Caki2 (cell line): ENCODE measurements around the gene TVP23A. TPM values are rescaled to one million over a fixed set of nuclear protein-coding genes. Genes with fewer than 3 reads are reported as not detected.
"Not testable (repeated sequence)": the region's sequence is repeated elsewhere in the genome, so short reads cannot be mapped to it uniquely, and the experiment has no call there.

ENCODE experiments used
- DNase-seq: peaks from one replicate; pipeline ENCODE4 v3.0.0-alpha.2; 2015; ENCODE audit warnings: low read depth
- in situ Hi-C: cut with HindIII; loops from 2 replicates; pipeline ENCODE4 v1.10.0; 2016; ENCODE audit warnings: low sequenced_read_pairs, low pct_unique_long_range_greater_than_20kb, mixed read lengths
- total RNA-seq: library from RNA; depleted of rRNA; stranded (reverse); fragments of >200 nt; shearing (Covaris generic); gene quantifications from 2 replicates; pipeline ENCODE4 v1.2.3, GENCODE V29; 2014; ENCODE audit warnings: low replicate concordance

The TVP23A gene
- total RNA-seq, 1 experiment from 2014 or later: not detected

DNA sequence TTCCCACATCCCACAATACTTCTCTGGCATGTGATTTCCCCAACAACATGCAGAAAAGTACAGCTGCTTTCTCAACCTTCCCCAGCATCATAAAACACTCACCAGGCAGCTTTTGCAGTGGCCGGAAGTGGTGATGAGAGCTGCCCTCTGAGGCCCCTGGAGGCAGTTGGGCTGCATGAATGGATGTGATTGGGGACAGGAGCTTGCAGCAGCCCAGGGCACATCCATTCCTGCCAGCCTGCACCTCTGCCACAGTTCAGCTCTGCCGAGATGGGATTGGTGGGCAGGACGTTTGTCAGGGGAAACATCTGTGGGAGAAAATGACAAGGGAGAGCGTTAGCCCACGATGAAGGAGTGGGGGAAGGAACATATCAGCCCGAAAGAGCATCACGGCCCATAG, 55.1 kb downstream of the TVP23A start:
- DNase-seq: no peak
- in situ Hi-C loops: no loop called here

DNA sequence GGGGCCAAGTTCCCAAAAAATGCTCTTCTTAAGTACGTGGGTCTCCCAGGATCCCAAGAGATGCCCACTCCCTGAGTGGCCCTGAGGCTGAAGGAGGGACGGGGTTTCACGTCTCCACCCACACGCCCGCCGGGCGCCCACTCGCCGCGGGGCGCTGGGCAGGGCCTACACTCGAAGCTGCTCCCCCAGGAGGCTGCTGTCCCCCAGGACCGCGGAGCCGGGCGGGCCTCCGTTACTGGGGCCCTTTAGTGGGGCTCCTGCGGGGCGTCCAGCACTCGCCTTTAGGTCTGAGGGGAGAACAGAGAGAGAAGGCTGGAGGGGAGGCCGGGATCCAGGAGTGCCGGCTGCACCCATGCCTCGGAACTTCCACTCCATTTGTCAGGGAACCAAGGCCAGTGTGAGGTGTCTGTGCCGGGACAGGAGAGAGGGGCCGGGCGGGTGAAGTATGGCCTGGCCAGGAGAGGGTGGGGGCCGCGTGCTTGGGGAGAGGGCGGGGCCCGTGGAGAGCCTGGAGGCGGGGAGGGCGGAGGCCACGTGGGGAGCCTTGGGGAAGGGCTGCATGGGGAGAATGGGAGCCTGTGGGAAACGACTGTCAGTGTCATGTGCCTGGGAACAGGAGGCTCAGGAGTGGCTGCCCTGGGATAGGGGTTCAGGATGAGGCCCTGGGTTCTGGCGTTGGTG, 56.1 kb downstream of the TVP23A start:
- in situ Hi-C loops: no loop called here
- no peak for DNase-seq

DNA sequence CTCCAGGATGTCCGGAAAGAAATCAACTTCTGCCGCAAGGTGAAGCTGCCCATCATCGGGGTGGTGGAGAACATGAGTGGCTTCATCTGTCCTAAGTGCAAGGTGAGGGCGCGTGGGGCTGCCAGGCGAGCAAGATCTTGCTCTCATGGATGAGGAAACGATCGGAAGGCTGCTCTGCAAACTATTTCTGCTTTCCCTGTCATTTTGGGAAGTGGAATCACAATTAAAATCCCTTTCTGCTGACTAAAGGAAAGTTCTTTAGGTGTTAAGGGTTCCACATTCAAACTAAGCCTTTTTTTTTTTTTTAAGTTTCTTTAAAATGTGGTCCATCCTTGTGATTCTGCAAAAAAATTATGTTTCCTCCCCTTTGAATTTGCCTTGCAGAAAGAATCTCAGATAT, 57.2 kb downstream of the TVP23A start:
- in situ Hi-C loops: no loop called here
- no peak for DNase-seq

DNA sequence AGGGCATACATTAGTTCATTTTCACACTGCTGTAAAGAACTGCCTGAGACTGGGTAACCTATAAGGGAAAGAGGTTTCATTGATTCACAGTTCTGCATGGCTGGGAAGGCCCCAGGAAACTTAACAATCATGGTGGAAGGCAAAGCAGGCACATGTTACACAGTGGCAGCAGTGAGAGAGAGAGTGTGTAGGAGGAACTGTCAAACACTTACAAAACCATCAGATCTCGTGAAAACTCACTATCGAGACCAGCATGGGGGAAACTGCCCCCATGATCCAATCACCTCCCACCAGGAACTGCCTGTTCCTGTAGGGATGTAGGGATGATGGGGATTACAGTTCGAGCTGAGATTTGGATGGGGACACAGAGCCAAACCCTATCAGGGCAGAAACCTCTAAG, 57.7 kb downstream of the TVP23A start:
- no peak for DNase-seq
- in situ Hi-C loops: no loop called here

DNA sequence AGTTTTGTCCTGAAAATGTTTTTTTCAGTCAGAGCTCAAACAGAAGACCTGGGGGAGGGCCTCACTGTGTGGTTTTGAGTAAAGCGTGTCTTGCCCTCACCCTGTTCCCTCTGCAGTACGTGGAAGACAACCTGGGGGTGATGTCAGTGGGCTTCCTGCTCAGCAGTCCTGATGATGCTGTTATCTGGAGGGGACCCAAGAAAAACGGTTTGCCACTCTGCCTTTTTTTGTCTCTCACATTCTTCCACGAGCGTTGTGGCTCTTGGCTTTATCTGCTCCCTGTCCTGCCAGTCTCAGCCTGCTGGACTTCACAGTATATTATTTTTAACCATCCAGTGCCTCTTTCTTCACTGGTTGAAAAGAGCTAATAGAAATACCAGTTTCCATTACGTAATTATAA, 62.0 kb downstream of the TVP23A start:
- in situ Hi-C loops: no loop called here
- DNase-seq: no peak

DNA sequence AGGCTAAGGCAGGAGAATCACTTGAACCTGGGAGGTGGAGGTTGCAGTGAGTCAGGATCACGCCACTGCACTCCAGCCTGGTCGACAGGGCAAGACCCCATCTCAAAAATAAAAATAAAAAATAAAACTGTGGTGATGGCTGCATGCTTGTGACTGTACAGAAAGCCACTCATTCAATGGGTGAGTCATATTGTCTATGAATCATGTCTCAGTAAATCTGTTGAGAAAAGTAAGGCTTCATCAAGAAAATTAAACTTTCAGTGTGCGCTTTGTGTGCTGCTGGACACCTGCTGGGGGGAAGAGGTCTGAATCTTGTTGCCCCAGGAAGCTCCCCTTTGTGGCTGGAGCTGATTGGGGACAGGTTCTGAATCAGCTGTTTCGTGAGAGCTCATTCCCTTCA, 63.7 kb downstream of the TVP23A start:
- in situ Hi-C loops: no loop called here
- peak; percentile 55 for DNase-seq

DNA sequence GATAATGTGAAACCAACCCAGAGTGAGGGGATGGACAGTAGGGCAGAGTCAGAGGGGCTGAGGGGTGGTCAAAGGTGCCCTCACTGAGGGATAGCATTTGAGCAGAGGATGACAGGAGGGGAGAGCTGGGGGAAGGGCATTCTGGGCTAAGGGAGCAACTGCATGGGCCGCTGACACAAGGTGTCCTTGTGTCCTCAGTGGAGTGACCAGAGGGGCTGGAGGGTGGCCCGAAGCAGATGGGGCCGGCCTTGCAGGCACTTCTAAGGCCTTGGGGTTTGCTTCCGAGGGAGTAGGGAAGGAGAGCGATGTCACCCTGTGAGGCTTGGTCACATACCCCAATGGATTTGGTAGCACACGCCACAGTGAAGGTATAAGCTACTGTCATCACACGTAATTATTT, 64.9 kb downstream of the TVP23A start:
- no peak for DNase-seq
- in situ Hi-C loops: no loop called here

DNA sequence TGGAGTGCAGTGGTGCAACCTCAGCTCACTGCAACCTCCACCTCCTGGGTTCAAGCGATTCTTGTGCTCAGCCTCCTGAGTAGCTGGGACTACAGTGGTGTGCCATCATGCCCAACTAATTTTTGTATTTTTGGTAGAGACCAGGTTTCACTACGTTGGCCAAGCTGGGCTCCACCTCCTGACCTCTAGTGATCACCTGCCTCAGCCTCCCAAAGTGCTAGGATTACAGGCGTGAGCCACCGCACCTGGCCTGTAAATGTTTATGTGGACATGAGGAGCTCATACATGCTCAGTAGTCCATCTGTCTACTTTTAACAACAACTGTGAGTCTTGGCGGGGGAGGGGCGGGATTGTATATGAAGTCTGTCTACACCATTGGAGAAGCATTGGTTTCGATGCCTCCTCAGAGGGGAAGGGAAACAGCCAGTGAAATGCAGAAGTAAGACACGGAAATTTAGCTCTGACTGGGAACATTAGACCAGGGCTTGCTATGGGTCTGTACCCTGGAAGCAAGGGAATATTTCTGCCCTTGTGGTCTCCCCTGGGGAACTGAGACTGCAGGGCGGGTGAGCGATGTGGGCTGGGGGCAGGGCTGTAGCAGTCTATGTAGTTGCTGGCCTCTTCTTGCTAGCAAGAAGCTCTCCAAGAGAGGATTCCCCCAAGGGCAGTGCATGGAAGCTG, 65.6 kb downstream of the TVP23A start:
- in situ Hi-C loops: no loop called here

DNA sequence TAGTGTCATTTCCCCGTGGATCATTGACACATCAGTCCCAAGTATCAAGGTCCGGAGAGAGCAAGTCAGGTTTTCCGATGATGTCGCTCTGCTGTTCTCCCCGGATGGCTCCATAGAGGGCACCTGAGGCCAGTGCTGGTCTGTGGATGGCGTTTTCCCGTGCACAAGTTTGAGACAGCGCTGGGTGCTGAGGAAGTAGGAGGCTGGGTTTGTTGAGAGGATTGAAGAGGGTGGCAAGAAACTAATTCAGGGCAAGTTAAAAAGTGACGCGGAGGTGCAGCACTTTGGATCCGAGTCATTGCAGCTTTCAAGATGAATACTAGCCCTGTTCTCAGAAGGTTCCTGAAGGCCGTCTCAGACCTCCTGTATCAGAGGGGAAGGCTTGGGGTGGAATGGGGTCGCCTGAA, 67.3 kb downstream of the TVP23A start:
- DNase-seq: no peak
- in situ Hi-C loops: no loop called here

More for the DNA sequence above, 65.6 kb downstream of the TVP23A start:
- DNase-seq: no peak

DNA sequence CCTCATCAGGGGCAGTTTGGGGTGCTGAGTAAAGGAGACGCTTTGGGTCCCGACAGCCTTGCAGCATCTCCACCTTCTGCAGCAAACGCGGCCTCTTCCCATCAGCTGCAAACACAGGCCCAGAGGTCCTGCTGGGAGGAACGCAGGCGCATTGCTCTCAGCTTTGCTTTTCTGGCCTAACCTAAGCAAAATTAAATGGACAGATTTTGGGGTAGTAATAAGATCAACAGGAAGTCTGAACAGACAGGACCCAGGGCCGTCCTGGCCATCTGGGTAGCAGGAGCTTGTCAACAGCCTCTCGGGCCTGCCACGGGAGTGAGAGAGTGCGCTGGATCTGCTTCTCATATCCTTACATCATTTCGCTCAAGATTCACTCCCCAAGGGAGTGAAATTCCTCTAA, 67.8 kb downstream of the TVP23A start:
- no peak for DNase-seq
- in situ Hi-C loops: no loop called here

DNA sequence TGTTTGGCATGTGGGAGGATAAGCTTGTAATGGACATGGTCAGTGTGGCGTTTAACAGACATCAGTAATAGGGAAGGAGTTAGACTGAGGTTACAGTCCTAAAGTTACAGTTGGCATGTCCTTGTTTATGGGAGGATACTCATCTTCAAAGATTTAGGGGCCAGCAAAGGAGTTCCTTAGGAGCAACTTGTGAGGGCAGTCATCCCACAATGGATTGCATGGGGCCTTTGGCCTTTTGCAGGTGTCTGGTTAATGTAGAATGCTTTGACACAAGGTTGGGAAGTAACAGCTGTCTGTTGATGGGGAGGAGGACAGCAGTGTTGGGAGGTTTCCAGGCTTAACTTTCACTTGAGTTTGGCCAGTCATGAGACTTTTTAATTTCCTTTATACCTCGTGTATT, 72.8 kb downstream of the TVP23A start:
- no peak for DNase-seq
- in situ Hi-C loops: no loop called here

DNA sequence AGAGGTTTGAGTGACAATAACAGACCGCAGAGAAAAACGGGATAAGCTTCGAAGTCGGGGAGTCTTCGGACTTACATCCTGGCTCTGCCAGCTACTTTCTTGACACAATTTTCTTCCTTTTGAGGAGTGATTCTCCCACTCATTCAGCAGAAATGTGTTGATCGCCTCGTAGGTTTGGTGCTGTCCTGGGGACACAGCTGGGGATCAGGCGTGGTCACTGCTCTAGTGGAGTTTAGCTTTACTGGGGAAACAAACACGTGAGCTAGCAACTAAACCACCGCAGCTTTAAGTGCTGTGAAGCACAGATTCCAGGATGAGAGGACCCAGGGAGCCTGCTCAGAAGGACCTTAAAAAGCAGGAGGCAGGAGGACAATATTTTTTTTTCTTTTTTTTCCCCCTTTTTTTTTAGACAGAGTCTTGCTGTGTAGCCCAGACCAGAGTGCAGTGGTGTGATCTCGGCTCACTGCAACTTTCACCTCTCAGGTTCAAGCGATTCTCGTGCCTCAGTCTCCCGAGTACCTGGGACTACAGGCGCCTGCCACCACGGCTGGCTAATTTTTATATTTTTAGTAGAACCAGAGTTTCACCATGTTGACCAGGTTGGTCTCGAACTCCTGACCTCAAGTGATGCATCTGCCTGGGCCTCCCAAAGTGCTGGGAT, 74.1 kb downstream of the TVP23A start:
- no peak for DNase-seq
- in situ Hi-C loops: no loop called here

DNA sequence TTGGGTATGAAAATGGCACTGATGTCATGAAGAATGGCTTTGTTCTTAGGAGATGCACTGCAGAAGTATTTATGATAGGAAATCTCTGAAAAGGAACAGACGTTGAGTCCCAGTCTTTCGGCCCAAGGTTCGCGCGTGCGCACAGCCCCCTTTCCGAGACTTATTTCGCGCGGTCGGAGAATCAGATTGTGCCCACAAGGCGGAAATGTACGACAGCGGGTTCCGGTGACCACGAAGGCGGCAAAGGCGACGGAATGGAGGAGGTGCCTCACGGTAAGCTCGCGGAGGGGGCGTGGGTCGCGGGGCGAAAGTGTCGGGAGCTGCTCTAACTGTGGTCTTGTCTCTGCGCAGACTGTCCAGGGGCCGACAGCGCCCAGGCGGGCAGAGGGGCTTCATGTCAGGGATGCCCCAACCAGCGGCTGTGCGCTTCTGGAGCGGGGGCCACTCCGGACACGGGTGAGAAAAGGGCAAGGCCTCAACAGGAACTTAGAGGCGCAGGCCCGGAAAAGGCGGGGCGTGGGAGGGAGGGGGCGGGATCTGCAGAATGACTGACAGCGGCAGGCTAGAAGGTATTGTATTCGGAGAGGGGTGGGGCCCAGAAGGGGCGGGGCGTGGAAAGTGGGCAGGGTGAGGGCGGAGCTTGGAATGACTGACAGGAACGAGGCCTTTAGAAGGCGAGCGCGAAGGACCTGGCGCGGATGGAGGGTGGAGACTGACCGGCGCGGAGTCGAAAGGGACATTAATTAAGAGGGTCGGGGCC, 74.8 kb downstream of the TVP23A start, which contains the start of gene NUBP1:
Gene NUBP1 (plus strand): TSS at position 233 of the 760 bp plus-strand sequence. CDS start 22 bp downstream, at position 255.
- peak; percentile 98 for DNase-seq
- in situ Hi-C loops: no loop called here

DNA sequence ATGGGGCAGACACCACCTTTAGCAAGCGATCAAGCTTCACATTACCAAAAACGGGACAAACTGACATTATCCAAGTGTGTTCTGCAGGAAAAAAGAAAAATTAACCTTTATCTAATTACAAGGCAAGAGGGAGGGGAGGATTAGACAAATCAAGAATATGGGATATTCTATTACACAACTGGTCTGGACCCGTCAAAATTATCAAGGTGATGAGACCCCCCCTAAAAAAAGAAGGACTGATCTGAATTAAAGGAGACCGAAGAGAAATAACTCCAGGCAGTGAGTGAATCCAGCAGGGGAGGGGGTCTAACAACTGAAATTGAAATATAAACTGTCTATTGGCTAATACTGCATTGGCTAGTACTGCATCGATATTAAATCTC, 75.4 kb downstream of the TVP23A start:
- in situ Hi-C loops: no loop called here
- no peak for DNase-seq

DNA sequence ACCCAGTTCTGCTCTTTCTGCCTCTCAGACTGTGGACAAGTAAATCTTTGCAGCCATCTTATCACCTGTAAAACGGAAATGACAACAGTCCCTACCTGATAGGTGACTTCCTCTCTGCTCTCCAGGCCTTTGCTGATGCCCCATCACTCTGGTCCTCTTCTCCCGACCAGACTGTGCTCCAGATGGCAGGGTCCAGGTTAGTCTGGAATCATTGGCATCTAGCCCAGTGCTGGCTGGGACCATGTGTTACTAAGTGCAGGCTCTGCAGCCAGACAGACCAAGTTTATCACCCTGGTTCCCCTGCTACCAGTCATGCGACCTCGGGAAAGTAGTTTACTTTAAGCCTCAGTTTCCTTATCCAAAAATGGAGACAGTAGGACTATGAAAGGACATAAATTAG, 76.8 kb downstream of the TVP23A start:
- no peak for DNase-seq
- in situ Hi-C loops: no loop called here

DNA sequence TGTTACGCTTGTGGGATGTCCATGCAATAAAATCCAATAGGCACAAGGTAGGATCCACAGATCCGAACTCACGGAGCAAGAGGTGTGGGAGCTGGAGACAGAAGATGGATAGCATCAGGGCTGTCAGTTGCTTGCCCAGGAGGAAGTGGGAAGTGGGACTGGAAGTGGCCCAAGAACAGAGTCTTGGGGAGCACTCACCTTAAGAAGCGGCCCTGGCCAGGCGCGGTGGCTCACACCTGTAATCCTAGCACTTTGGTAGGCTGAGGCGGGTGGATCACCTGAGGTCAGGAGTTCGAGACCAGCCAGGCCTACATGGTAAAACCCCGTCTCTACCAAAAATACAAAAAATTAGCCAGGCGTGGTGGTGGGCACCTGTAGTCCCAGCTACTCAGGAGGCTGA, 77.3 kb downstream of the TVP23A start:
- DNase-seq, in situ Hi-C loops: not testable (repeated sequence)

DNA sequence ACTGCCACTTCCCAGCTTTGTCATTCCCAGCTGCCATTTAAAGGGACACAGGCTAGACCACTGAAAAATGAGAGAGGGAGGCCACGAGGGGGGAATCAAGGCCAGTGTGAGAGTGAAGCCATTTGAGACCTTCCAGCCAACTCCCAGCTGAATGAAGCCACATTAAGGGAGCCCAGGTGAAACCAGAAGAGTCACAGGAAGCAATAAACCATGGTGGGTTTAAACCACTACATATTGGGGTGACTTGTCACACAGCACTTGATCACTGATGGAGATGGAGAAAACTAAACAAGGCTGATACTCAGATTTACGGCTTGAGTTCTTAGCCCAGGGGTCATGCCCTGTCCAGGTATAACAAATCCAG, 77.8 kb downstream of the TVP23A start:
- in situ Hi-C loops: no loop called here
- no peak for DNase-seq

DNA sequence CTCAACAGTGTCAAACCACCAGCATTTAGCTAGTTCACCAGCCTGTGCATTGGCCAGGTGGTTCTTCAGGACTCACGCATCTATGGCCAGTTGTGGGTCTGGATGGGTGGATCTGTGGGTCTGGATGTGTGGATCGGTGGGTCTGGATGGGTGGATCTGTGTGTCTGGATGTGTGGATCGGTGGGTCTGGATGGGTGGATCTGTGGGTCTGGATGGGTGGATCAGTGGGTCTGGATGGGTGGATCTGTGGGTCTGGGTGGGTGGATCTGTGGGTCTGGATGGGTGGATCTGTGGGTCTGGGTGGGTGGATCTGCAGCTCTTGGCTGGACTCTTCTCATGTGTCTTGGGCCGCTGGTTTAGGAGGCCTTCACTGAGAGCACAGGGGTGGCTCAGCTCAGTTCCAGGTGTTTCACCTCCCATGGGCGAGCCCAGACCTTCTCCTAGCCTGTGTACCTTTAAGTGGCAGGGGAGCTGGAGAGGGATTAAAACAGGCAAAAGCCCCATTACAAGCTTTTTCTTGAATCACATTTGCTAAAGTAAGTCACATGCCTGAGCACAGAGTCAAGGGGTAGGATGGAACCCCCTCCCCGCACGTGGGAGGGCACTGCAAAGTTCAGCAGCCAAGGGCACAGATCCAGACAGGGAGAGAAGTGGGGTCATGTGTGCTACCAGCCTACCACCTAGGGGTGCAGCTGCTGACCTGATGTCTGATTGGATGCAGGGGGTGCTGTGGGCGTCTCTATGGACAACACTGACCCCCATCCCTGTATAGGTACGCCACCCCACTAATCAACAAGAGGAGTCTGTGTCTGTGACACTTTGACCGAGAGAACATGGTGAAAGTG, 78.4 kb downstream of the TVP23A start:
- no peak for DNase-seq
- in situ Hi-C loops: no loop called here
